Mucosa of descending colon (tissue), 3 donors: ENCODE results near the gene BCAN. TPM values are rescaled to one million over a fixed set of nuclear protein-coding genes. Genes with fewer than 3 reads are reported as not detected.
"Not testable (repeated sequence)": the region's sequence is repeated elsewhere in the genome, so short reads cannot be mapped to it uniquely, and the experiment has no call there.

Experiments used
- ATAC-seq: fragments of 200-7000 bp; cut with Tn5 transposase; one replicate; pipeline ENCODE4 v1.9.1; 2020; ENCODE audit warnings: mild to moderate bottlenecking, moderate library complexity
- DNase-seq, 3 donors: peaks; one replicate each; pipeline ENCODE4 v3.0.0-alpha.2; 2020
- H3K36me3 ChIP-seq: fragments of 200-600 bp; one replicate; pipeline ENCODE4 v1.8.0; 2021; ENCODE audit warnings: low read depth, mild to moderate bottlenecking
- H3K4me1 ChIP-seq: fragments of 200-600 bp; one replicate; pipeline ENCODE4 v1.8.0; 2021; ENCODE audit warnings: low read depth, mild to moderate bottlenecking
- H3K4me3 ChIP-seq: fragments of 200-600 bp; one replicate; pipeline ENCODE4 v1.8.0; 2021; ENCODE audit warnings: mild to moderate bottlenecking
- H3K9me3 ChIP-seq: fragments of 200-600 bp; one replicate; pipeline ENCODE4 v1.8.0; 2021; ENCODE audit warnings: mild to moderate bottlenecking
- CTCF ChIP-seq: fragments of 200-600 bp; IDR thresholded peaks from one replicate; pipeline ENCODE4 v1.8.0; 2022; ENCODE audit warnings: antibody characterized with exemption, mild to moderate bottlenecking
- intact Hi-C, 2 donors: fragments of 100-400 bp; cut with DNase I in 1 of 2; cut with micrococcal nuclease in 1 of 2; formaldehyde crosslinking; loops; one replicate each; pipeline versions ENCODE4 v1.11.0 to v1.11.1; 2022; cut with DNase I, micrococcal nuclease
- total RNA-seq, 3 donors: library from RNA; stranded (reverse); fragmentation: NEBNext Ultra II Directional in 2 of 3; extraction: Animal tissue kit (Norgen Biotek cat#: 25700) in 2 of 3; gene quantifications; one replicate each; pipeline versions ENCODE4 v1.2.1 to v1.2.4, GENCODE V29; 2021 to 2023
- donor health status: DM: no; HTN: no; CAD: no; lungs with moderate emphysema.
- donor health status: DM: no; HTN: no; CAD: no.
- donor health status: DM: no; HTN: yes; CAD: no.

The BCAN gene
- total RNA-seq, 3 donors from 2014 or later = 0.14 to 0.79 TPM; not detected in 1

GRCh38 chr1:156600733-156601121 is 41.2 kb upstream of the BCAN start:
- Histone ChIP-seq H3K36me3 (no peaks in the 10 kb centered on the region), H3K4me3 (peak overlapping the region; percentile 41), H3K9me3 (no peaks in the 10 kb centered on the region), H3K4me1 (peaks cover 13% of the 10 kb centered on the region)
- DNase-seq = no peak
- TF ChIP-seq CTCF = no peak
- intact Hi-C loops = loop anchor here (10.0 kb wide), 2 partner anchors 116 to 146 kb away; no protein-coding TSS in a partner anchor
- ATAC-seq = peak; percentile 28

GRCh38 chr1:156601122-156601830 is 40.6 kb upstream of the BCAN start, which contains the start of gene GPATCH4:
Gene GPATCH4 (minus strand): TSS chr1:156601479.
- DNase-seq (peak; percentile 76 to 83 (median 78)), ATAC-seq (peak; percentile 89)
- intact Hi-C loops = loop anchor here (10.0 kb wide), 2 partner anchors 116 to 146 kb away; no protein-coding TSS in a partner anchor
- H3K36me3 ChIP-seq = no peaks in the 10 kb centered on the region
- TF ChIP-seq CTCF = no peak
- peaks cover 13% of the 10 kb centered on the region for H3K4me1 ChIP-seq
- H3K9me3 ChIP-seq = no peaks in the 10 kb centered on the region
- H3K4me3 ChIP-seq = peak within 1 kb of the TSS; percentile 41

GRCh38 chr1:156601892-156602291 is 40.0 kb upstream of the BCAN start:
- intact Hi-C loops = loop anchor here (10.0 kb wide), 2 partner anchors 117 to 147 kb away; no protein-coding TSS in a partner anchor

GRCh38 chr1:156602557-156602993 is 39.3 kb upstream of the BCAN start:
- intact Hi-C loops = loop anchor here (10.0 kb wide), 2 partner anchors 118 to 148 kb away; no protein-coding TSS in a partner anchor
- Histone ChIP-seq H3K9me3 (no peaks in the 10 kb centered on the region), H3K4me3 (no peak overlapping the region), H3K36me3 (no peaks in the 10 kb centered on the region), H3K4me1 (peaks cover 13% of the 10 kb centered on the region)
- ATAC-seq = no peak
- TF ChIP-seq CTCF = no peak
- DNase-seq = peak in 1 of 3 donors; percentile 38

More at GRCh38 chr1:156601892-156602291, 40.0 kb upstream of the BCAN start:
- Histone ChIP-seq H3K4me1 (peaks cover 13% of the 10 kb centered on the region), H3K36me3 (no peaks in the 10 kb centered on the region), H3K4me3 (no peak overlapping the region), H3K9me3 (no peaks in the 10 kb centered on the region)
- DNase-seq (no peak), ATAC-seq (no peak)
- TF ChIP-seq CTCF = no peak

GRCh38 chr1:156607344-156607743 is 34.6 kb upstream of the BCAN start:
- not testable (repeated sequence) for ATAC-seq, H3K4me3 ChIP-seq, H3K4me1 ChIP-seq, DNase-seq, H3K9me3 ChIP-seq, H3K36me3 ChIP-seq
- intact Hi-C loops = loop anchor here (10.0 kb wide), 2 partner anchors 123 to 153 kb away; no protein-coding TSS in a partner anchor

- Histone ChIP-seq H3K9me3 (no peaks in the 10 kb centered on the region), H3K4me1 (no peaks in the 10 kb centered on the region), H3K36me3 (peaks cover 4% of the 10 kb centered on the region), H3K4me3 (no peak overlapping the region)
- intact Hi-C loops = loop anchor here (10.0 kb wide), 2 partner anchors 123 to 153 kb away; no protein-coding TSS in a partner anchor
- DNase-seq = peak in 1 of 3 donors; percentile 79
- peak; percentile 52 for TF ChIP-seq CTCF
- ATAC-seq = peak; percentile 97
Observed at GRCh38 chr1:156608036-156608674, 33.8 kb upstream of the BCAN start.
